Measurements from ENCODE around the gene B3GNT8.
A peak's percentile ranks its signal among the peaks of the same experiment; 100 is the strongest.
"Not testable (repeated sequence)": the region's sequence is repeated elsewhere in the genome, so short reads cannot be mapped to it uniquely, and the experiment has no call there.

The B3GNT8 gene

GRCh38 chr19:41413947-41414346, 13.2 kb downstream of the B3GNT8 start:
- DNase-seq, result no peak
- Mint-ChIP-seq H3K4me3 (no peak overlapping the region), H3K4me1 (peaks cover 4% of the 10 kb centered on the region), H3K36me3 (ENCODE audit: low read depth) (peaks cover 7% of the 10 kb centered on the region), H3K9me3 (no peaks in the 10 kb centered on the region), H3K27ac (no peak overlapping the region), H3K27me3 (no peaks in the 10 kb centered on the region)
- ATAC-seq, result no peak

- H3K9me3 Mint-ChIP-seq, result no peaks in the 10 kb centered on the region
- H3K4me1 Mint-ChIP-seq, result peaks cover 4% of the 10 kb centered on the region
- no peak overlapping the region for H3K27ac Mint-ChIP-seq
- DNase-seq (no peak), ATAC-seq (no peak)
- no peaks in the 10 kb centered on the region for H3K27me3 Mint-ChIP-seq
- H3K4me3 Mint-ChIP-seq, result no peak overlapping the region
- peaks cover 7% of the 10 kb centered on the region for H3K36me3 Mint-ChIP-seq (ENCODE audit: low read depth)
These were observed 14.2 kb downstream of the B3GNT8 start for GRCh38 chr19:41412953-41413352.

- no peak overlapping the region for H3K4me3 Mint-ChIP-seq
- no peak overlapping the region for H3K27ac Mint-ChIP-seq
- no peaks in the 10 kb centered on the region for H3K27me3 Mint-ChIP-seq
- no peak for DNase-seq
- no peak for ATAC-seq
- no peaks in the 10 kb centered on the region for H3K9me3 Mint-ChIP-seq
- peaks cover 4% of the 10 kb centered on the region for H3K4me1 Mint-ChIP-seq
- H3K36me3 Mint-ChIP-seq (ENCODE audit: low read depth), result peaks cover 4% of the 10 kb centered on the region
These were observed 15.3 kb downstream of the B3GNT8 start for GRCh38 chr19:41411968-41412265.

- Mint-ChIP-seq H3K27me3 (no peaks in the 10 kb centered on the region), H3K4me3 (no peak overlapping the region), H3K9me3 (no peaks in the 10 kb centered on the region), H3K4me1 (peaks cover 4% of the 10 kb centered on the region), H3K36me3 (ENCODE audit: low read depth) (peaks cover 3% of the 10 kb centered on the region), H3K27ac (no peak overlapping the region)
- ATAC-seq (no peak), DNase-seq (no peak)
These were observed 15.8 kb downstream of the B3GNT8 start for GRCh38 chr19:41411100-41411967.

GRCh38 chr19:41410336-41411054, 16.7 kb downstream of the B3GNT8 start:
- Mint-ChIP-seq H3K27me3 (no peaks in the 10 kb centered on the region), H3K9me3 (no peaks in the 10 kb centered on the region), H3K27ac (peak overlapping the region; percentile 44), H3K4me1 (peaks cover 4% of the 10 kb centered on the region), H3K4me3 (no peak overlapping the region), H3K36me3 (ENCODE audit: low read depth) (peaks cover 2% of the 10 kb centered on the region)
- DNase-seq (no peak), ATAC-seq (no peak)

- peaks cover 4% of the 10 kb centered on the region for H3K4me1 Mint-ChIP-seq
- DNase-seq (no peak), ATAC-seq (no peak)
- no peak overlapping the region for H3K27ac Mint-ChIP-seq
- H3K36me3 Mint-ChIP-seq (ENCODE audit: low read depth), result peaks cover 2% of the 10 kb centered on the region
- H3K27me3 Mint-ChIP-seq, result no peaks in the 10 kb centered on the region
- no peak overlapping the region for H3K4me3 Mint-ChIP-seq
- H3K9me3 Mint-ChIP-seq, result no peaks in the 10 kb centered on the region
These were observed 17.9 kb downstream of the B3GNT8 start for GRCh38 chr19:41409288-41409687.

GRCh38 chr19:41408846-41409245, 18.3 kb downstream of the B3GNT8 start:
- H3K36me3 Mint-ChIP-seq (ENCODE audit: low read depth); H3K4me3 Mint-ChIP-seq; ATAC-seq; H3K4me1 Mint-ChIP-seq; DNase-seq; H3K27me3 Mint-ChIP-seq; H3K27ac Mint-ChIP-seq; H3K9me3 Mint-ChIP-seq: not testable (repeated sequence)

GRCh38 chr19:41408256-41408655, 18.9 kb downstream of the B3GNT8 start:
- no peak for DNase-seq
- peaks cover 4% of the 10 kb centered on the region for H3K4me1 Mint-ChIP-seq
- H3K4me3 Mint-ChIP-seq, result no peak overlapping the region
- H3K27me3 Mint-ChIP-seq, result no peaks in the 10 kb centered on the region
- H3K9me3 Mint-ChIP-seq, result no peaks in the 10 kb centered on the region
- H3K36me3 Mint-ChIP-seq (ENCODE audit: low read depth), result peaks cover 2% of the 10 kb centered on the region
- H3K27ac Mint-ChIP-seq, result no peak overlapping the region
- no peak for ATAC-seq

- no peak overlapping the region for H3K4me3 Mint-ChIP-seq
These were observed 19.9 kb downstream of the B3GNT8 start for GRCh38 chr19:41407271-41407670.

GRCh38 chr19:41405776-41406175, 21.4 kb downstream of the B3GNT8 start:
- H3K27ac Mint-ChIP-seq, result no peak overlapping the region
- H3K4me1 Mint-ChIP-seq, result peaks cover 7% of the 10 kb centered on the region
- DNase-seq (no peak), ATAC-seq (no peak)
- no peaks in the 10 kb centered on the region for H3K36me3 Mint-ChIP-seq (ENCODE audit: low read depth)
- no peak overlapping the region for H3K4me3 Mint-ChIP-seq
- no peaks in the 10 kb centered on the region for H3K27me3 Mint-ChIP-seq
- no peaks in the 10 kb centered on the region for H3K9me3 Mint-ChIP-seq

More at GRCh38 chr19:41407271-41407670, 19.9 kb downstream of the B3GNT8 start:
- no peaks in the 10 kb centered on the region for H3K36me3 Mint-ChIP-seq (ENCODE audit: low read depth)
- H3K27ac Mint-ChIP-seq, result no peak overlapping the region
- ATAC-seq (no peak), DNase-seq (no peak)
- no peaks in the 10 kb centered on the region for H3K27me3 Mint-ChIP-seq
- H3K4me1 Mint-ChIP-seq, result peaks cover 4% of the 10 kb centered on the region
- H3K9me3 Mint-ChIP-seq, result no peaks in the 10 kb centered on the region

- no peak overlapping the region for H3K4me3 Mint-ChIP-seq
- ATAC-seq (no peak), DNase-seq (no peak)
- no peaks in the 10 kb centered on the region for H3K9me3 Mint-ChIP-seq
- H3K27me3 Mint-ChIP-seq, result no peaks in the 10 kb centered on the region
- peaks cover 15% of the 10 kb centered on the region for H3K4me1 Mint-ChIP-seq
- no peak overlapping the region for H3K27ac Mint-ChIP-seq
- H3K36me3 Mint-ChIP-seq (ENCODE audit: low read depth), result no peaks in the 10 kb centered on the region
These were observed 23.8 kb downstream of the B3GNT8 start for GRCh38 chr19:41403181-41403970.

- no peaks in the 10 kb centered on the region for H3K36me3 Mint-ChIP-seq (ENCODE audit: low read depth)
- H3K4me3 Mint-ChIP-seq, result no peak overlapping the region
- DNase-seq, result no peak
- H3K27me3 Mint-ChIP-seq, result peaks cover 2% of the 10 kb centered on the region
- H3K9me3 Mint-ChIP-seq, result no peaks in the 10 kb centered on the region
- H3K27ac Mint-ChIP-seq, result no peak overlapping the region
- ATAC-seq, result no peak
- H3K4me1 Mint-ChIP-seq, result peaks cover 28% of the 10 kb centered on the region
These were observed 25.2 kb downstream of the B3GNT8 start for GRCh38 chr19:41402010-41402409.

GRCh38 chr19:41401483-41401882, 25.7 kb downstream of the B3GNT8 start:
- no peak for ATAC-seq
- Mint-ChIP-seq H3K4me3 (no peak overlapping the region), H3K36me3 (ENCODE audit: low read depth) (no peaks in the 10 kb centered on the region), H3K9me3 (no peaks in the 10 kb centered on the region), H3K27ac (no peak overlapping the region), H3K4me1 (peaks cover 29% of the 10 kb centered on the region), H3K27me3 (peaks cover 2% of the 10 kb centered on the region)
- DNase-seq, result no peak

- Mint-ChIP-seq H3K4me1 (peaks cover 43% of the 10 kb centered on the region), H3K27ac (no peak overlapping the region), H3K4me3 (no peak overlapping the region), H3K27me3 (peaks cover 2% of the 10 kb centered on the region), H3K9me3 (no peaks in the 10 kb centered on the region), H3K36me3 (ENCODE audit: low read depth) (peaks cover 5% of the 10 kb centered on the region)
- DNase-seq (no peak), ATAC-seq (no peak)
These were observed 27.6 kb downstream of the B3GNT8 start for GRCh38 chr19:41399525-41399924.

GRCh38 chr19:41399091-41399490, 28.1 kb downstream of the B3GNT8 start:
- ATAC-seq, result no peak
- no peak for DNase-seq
- Mint-ChIP-seq H3K4me3 (peak overlapping the region; percentile 96), H3K27me3 (peaks cover 2% of the 10 kb centered on the region), H3K4me1 (peaks cover 43% of the 10 kb centered on the region), H3K9me3 (no peaks in the 10 kb centered on the region), H3K36me3 (ENCODE audit: low read depth) (peaks cover 5% of the 10 kb centered on the region), H3K27ac (no peak overlapping the region)
